Karpas-422 (cell line): ENCODE data around the gene SYT2. TPM values are rescaled to one million over a fixed set of nuclear protein-coding genes. Genes with fewer than 3 reads are reported as not detected.
"Not testable (repeated sequence)": the region's sequence is repeated elsewhere in the genome, so short reads cannot be mapped to it uniquely, and the experiment has no call there.

Source experiments
- DNase-seq: peaks from one replicate; pipeline ENCODE4 v3.0.0-alpha.2; 2015
- H2AFZ ChIP-seq: fragments of 200-600 bp; sonication (generic); 2 replicates; pipeline ENCODE4 v1.6.1; 2014; ENCODE audit warnings: antibody characterized with exemption, low read length, mixed read lengths
- H3K27ac ChIP-seq: fragments of 200-600 bp; sonication (generic); 2 replicates; pipeline ENCODE4 v1.5.1; 2014; ENCODE audit warnings: mild to moderate bottlenecking, low read length, moderate library complexity
- H3K27me3 ChIP-seq: fragments of 200-600 bp; sonication (generic); 2 replicates; pipeline ENCODE4 v1.6.1; 2014; ENCODE audit warnings: low read length, mixed read lengths
- H3K36me3 ChIP-seq: fragments of 200-600 bp; sonication (generic); 2 replicates; pipeline ENCODE4 v1.6.1; 2014; ENCODE audit warnings: low read length, mixed read lengths; ENCODE audit not compliant: insufficient read depth
- H3K4me1 ChIP-seq: fragments of 200-600 bp; sonication (generic); 2 replicates; pipeline ENCODE4 v1.6.1; 2014; ENCODE audit warnings: mild to moderate bottlenecking, low read length, mixed read lengths
- H3K4me2 ChIP-seq: fragments of 200-600 bp; sonication (generic); 2 replicates; pipeline ENCODE4 v1.6.1; 2014; ENCODE audit warnings: low read length, low read depth, mild to moderate bottlenecking; ENCODE audit not compliant: poor library complexity, severe bottlenecking
- H3K4me3 ChIP-seq: fragments of 200-600 bp; sonication (generic); 2 replicates; pipeline ENCODE4 v1.5.1; 2014; ENCODE audit warnings: mild to moderate bottlenecking, antibody characterized with exemption, low read length, mixed read lengths
- H3K79me2 ChIP-seq: fragments of 200-600 bp; sonication (generic); 2 replicates; pipeline ENCODE4 v1.6.1; 2014; ENCODE audit warnings: mild to moderate bottlenecking, low read length, mixed read lengths
- H3K9ac ChIP-seq: fragments of 200-600 bp; sonication (generic); 2 replicates; pipeline ENCODE4 v1.6.0; 2014; ENCODE audit warnings: low read length
- H3K9me2 ChIP-seq: fragments of 200-600 bp; sonication (generic), shearing (Covaris generic); replicated peaks from 2 replicates; pipeline ENCODE4 v1.6.0; 2014; ENCODE audit warnings: mild to moderate bottlenecking, low read length, moderate library complexity; ENCODE audit not compliant: insufficient read depth
- H3K9me3 ChIP-seq: fragments of 300-700, 200-600 bp; sonication (generic); 2 replicates; pipeline ENCODE4 v1.6.1; 2014; ENCODE audit warnings: low read length, mixed read lengths
- H4K20me1 ChIP-seq: fragments of 200-600 bp; sonication (generic); 2 replicates; pipeline ENCODE4 v1.6.1; 2014; ENCODE audit warnings: mild to moderate bottlenecking, antibody characterized with exemption, low read length, low read depth; ENCODE audit not compliant: insufficient read depth
- total RNA-seq: library from RNA; depleted of rRNA; stranded (reverse); fragments of >200 nt; shearing (Covaris generic); gene quantifications from 2 replicates; pipeline ENCODE4 v1.2.3, GENCODE V29; 2014; ENCODE audit warnings: low replicate concordance; rRNA removed

Gene SYT2
- total RNA-seq, result not detected in 2 replicates

- Histone ChIP-seq H3K27me3 (no peaks in the 10 kb centered on the region), H3K4me2 (no peak within 1 kb of the TSS)
Observed at GRCh38 chr1:202710070-202711045, at the start of gene SYT2. Gene SYT2, minus strand, starts transcription at chr1:202710454. Its CDS starts 104,682 bp downstream, at chr1:202605772.

DNA sequence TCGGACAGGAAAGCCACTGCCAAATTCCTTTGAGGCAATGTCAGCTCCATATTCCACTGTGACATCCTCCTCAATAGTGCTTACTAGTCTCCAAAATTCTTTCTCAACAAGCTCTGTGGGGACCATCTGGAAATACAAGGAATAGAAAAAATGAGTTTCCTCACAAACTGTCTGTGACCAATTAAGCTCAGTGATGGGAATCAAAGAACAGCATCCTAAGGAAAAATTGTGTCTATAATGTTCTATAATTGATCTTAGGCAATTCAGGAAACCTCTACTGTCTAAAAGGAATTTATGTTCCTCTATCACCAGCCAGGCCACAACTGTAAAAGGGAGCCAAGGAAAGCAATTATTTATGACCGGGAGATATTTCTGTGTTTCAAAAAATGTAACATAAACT lies 46.1 kb upstream of the SYT2 start:
- H3K4me3 ChIP-seq, result no peak overlapping the region
- H2AFZ ChIP-seq, result no peak overlapping the region
- no peak for DNase-seq
- no peaks in the 10 kb centered on the region for H3K79me2 ChIP-seq
- H3K36me3 ChIP-seq, result no peaks in the 10 kb centered on the region
- no peak overlapping the region for H3K27ac ChIP-seq
- no peak overlapping the region for H3K9ac ChIP-seq
- H3K4me2 ChIP-seq, result no peak overlapping the region
- H4K20me1 ChIP-seq, result no peaks in the 10 kb centered on the region
- H3K9me3 ChIP-seq, result no peaks in the 10 kb centered on the region
- H3K27me3 ChIP-seq, result no peaks in the 10 kb centered on the region
- no peaks in the 10 kb centered on the region for H3K9me2 ChIP-seq
- peaks cover 5% of the 10 kb centered on the region; the same call in 1 of the 2 replicates for H3K4me1 ChIP-seq

More at GRCh38 chr1:202710070-202711045, at the start of gene SYT2:
- Histone ChIP-seq H3K4me1 (no peaks in the 10 kb centered on the region), H3K9ac (no peak within 1 kb of the TSS), H3K79me2 (no peaks in the 10 kb centered on the region), H3K4me3 (no peak within 1 kb of the TSS), H2AFZ (no peak within 1 kb of the TSS), H3K36me3 (no peaks in the 10 kb centered on the region), H4K20me1 (no peaks in the 10 kb centered on the region), H3K27ac (no peak within 1 kb of the TSS), H3K9me2 (no peaks in the 10 kb centered on the region), H3K9me3 (no peaks in the 10 kb centered on the region)
- DNase-seq, result no peak

DNA sequence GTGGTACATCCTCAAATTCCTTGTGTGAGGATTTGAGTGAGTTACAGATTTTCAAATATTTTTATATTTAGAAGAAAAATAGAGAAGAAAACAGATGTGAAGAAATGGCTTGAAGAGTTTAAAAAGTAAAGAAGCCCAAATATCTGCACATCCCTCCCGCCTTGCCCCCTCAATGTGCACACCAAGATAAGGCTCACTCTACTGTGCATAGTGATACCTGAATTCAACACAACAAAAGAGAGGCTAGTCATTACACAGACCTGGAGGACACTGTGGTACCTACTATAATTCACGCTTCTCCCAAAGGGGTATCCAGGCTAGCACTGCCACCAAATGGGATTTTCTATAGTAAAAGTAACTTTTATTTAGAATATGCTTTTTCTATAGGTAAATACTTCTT lies 44.0 kb upstream of the SYT2 start:
- H3K79me2 ChIP-seq, result no peaks in the 10 kb centered on the region
- DNase-seq, result no peak
- H3K36me3 ChIP-seq, result no peaks in the 10 kb centered on the region
- H2AFZ ChIP-seq, result no peak overlapping the region
- H3K27me3 ChIP-seq, result no peaks in the 10 kb centered on the region
- peaks cover 5% of the 10 kb centered on the region; the same call in 1 of the 2 replicates for H3K4me1 ChIP-seq
- no peaks in the 10 kb centered on the region for H3K9me3 ChIP-seq
- H3K27ac ChIP-seq, result no peak overlapping the region
- no peaks in the 10 kb centered on the region for H3K9me2 ChIP-seq
- H4K20me1 ChIP-seq, result no peaks in the 10 kb centered on the region
- no peak overlapping the region for H3K4me2 ChIP-seq
- no peak overlapping the region for H3K9ac ChIP-seq
- H3K4me3 ChIP-seq, result no peak overlapping the region

DNA sequence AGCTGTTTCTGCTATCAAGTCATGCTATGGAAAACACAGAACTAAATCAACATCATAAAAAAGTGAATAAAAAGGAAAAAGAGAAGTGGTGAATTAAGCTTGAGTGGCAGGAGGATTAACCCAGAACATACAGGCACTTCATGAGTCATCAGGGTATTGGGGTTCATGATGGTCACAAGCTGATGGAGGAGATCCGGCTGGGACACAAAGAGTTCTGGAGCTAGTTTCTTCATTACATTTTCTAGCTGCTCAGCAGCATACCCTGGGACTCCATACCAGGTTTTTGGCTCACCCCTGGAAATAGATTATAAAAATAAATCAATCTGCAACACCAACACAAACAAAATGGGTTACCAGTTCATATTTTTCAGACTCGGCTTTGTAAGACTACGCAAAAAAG lies 42.5 kb upstream of the SYT2 start:
- Histone ChIP-seq H3K9me2 (no peaks in the 10 kb centered on the region), H4K20me1 (no peaks in the 10 kb centered on the region), H3K27me3 (no peaks in the 10 kb centered on the region), H3K9ac (no peak overlapping the region), H3K79me2 (no peaks in the 10 kb centered on the region), H2AFZ (no peak overlapping the region), H3K4me3 (no peak overlapping the region), H3K4me1 (peaks cover 5% of the 10 kb centered on the region; the same call in 1 of the 2 replicates), H3K9me3 (no peaks in the 10 kb centered on the region), H3K36me3 (no peaks in the 10 kb centered on the region), H3K27ac (no peak overlapping the region), H3K4me2 (no peak overlapping the region)
- no peak for DNase-seq

DNA sequence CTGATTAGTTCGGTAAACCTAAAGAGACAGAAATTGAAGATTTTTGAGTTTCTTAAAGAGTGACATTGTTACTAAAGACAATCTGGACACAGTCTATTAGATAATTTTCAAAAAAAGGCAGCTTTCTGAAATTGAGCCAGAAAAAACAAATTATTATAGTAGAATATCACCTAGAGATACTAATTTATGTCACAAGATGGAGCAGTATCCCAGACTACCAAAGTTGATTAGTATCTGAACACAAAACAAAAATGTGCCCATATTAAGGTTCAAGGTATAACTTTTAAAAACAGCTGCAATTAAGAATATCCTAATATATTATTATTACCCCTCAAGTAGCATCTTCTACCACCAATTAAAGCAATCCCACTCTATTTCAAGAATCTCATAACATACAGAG lies 40.5 kb upstream of the SYT2 start:
- H3K36me3 ChIP-seq, result no peaks in the 10 kb centered on the region
- no peak overlapping the region for H3K27ac ChIP-seq

DNA sequence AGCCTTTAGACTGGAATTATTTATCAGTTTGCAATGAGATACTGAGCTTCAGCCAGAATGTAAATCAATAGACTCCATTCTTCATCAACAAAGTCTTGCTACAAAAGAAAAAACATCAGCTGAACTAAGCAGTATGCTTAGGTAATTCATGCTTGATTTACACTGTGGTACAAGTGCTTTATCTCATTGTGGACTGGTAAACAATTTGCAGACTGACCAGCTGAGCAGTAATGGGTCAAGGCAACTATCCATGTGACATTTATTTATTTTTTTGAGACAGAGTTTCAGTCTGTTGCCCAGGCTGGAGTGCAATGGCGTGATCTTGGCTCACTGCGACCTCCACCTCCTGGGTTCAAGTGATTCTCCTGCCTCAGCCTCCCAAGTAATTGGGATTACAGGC lies 39.8 kb upstream of the SYT2 start:
- H2AFZ ChIP-seq, result no peak overlapping the region
- peaks cover 5% of the 10 kb centered on the region; the same call in 1 of the 2 replicates for H3K4me1 ChIP-seq
- H4K20me1 ChIP-seq, result no peaks in the 10 kb centered on the region
- H3K9me3 ChIP-seq, result no peaks in the 10 kb centered on the region
- H3K4me2 ChIP-seq, result no peak overlapping the region
- DNase-seq, result no peak
- H3K27me3 ChIP-seq, result no peaks in the 10 kb centered on the region
- no peaks in the 10 kb centered on the region for H3K9me2 ChIP-seq
- H3K36me3 ChIP-seq, result no peaks in the 10 kb centered on the region
- H3K9ac ChIP-seq, result no peak overlapping the region
- no peaks in the 10 kb centered on the region for H3K79me2 ChIP-seq
- no peak overlapping the region for H3K4me3 ChIP-seq
- H3K27ac ChIP-seq, result no peak overlapping the region

More for the DNA sequence above, 40.5 kb upstream of the SYT2 start:
- peaks cover 5% of the 10 kb centered on the region; the same call in 1 of the 2 replicates for H3K4me1 ChIP-seq
- H3K4me3 ChIP-seq, result no peak overlapping the region
- no peaks in the 10 kb centered on the region for H3K79me2 ChIP-seq
- H3K4me2 ChIP-seq, result no peak overlapping the region
- H4K20me1 ChIP-seq, result no peaks in the 10 kb centered on the region
- H3K9me2 ChIP-seq, result no peaks in the 10 kb centered on the region
- no peak for DNase-seq
- H2AFZ ChIP-seq, result no peak overlapping the region
- no peak overlapping the region for H3K9ac ChIP-seq
- no peaks in the 10 kb centered on the region for H3K27me3 ChIP-seq
- H3K9me3 ChIP-seq, result no peaks in the 10 kb centered on the region

GRCh38 chr1:202745323-202745888 lies 35.2 kb upstream of the SYT2 start:
- no peaks in the 10 kb centered on the region for H3K27me3 ChIP-seq
- H3K27ac ChIP-seq, result no peak overlapping the region
- H3K9me3 ChIP-seq, result no peaks in the 10 kb centered on the region
- H3K4me2 ChIP-seq, result no peak overlapping the region
- H3K4me3 ChIP-seq, result no peak overlapping the region
- no peaks in the 10 kb centered on the region for H4K20me1 ChIP-seq
- no peaks in the 10 kb centered on the region for H3K4me1 ChIP-seq
- H3K9me2 ChIP-seq, result no peaks in the 10 kb centered on the region
- no peak overlapping the region for H3K9ac ChIP-seq
- no peaks in the 10 kb centered on the region for H3K79me2 ChIP-seq
- H3K36me3 ChIP-seq, result no peaks in the 10 kb centered on the region
- DNase-seq, result no peak
- H2AFZ ChIP-seq, result no peak overlapping the region

- not testable (repeated sequence) for H3K4me3 ChIP-seq, H3K9me3 ChIP-seq, H3K27ac ChIP-seq, H3K9ac ChIP-seq, DNase-seq, H3K36me3 ChIP-seq, H3K79me2 ChIP-seq, H3K4me2 ChIP-seq, H4K20me1 ChIP-seq, H2AFZ ChIP-seq, H3K9me2 ChIP-seq, H3K4me1 ChIP-seq, H3K27me3 ChIP-seq
Observed at GRCh38 chr1:202744770-202745169, 34.5 kb upstream of the SYT2 start.
